ENCODE results near the gene GLO1. TPM values are rescaled to one million over a fixed set of nuclear protein-coding genes. Genes with fewer than 3 reads are reported as not detected.

The GLO1 gene
- total RNA-seq, 1 donor from 2014 or later: 124 TPM

GRCh38 chr6:38673397-38674165 lies 29.4 kb downstream of the GLO1 start:
- intact Hi-C loops (cut with micrococcal nuclease): loop anchor here (2.0 to 5.0 kb wide), 3 partner anchors 36 to 181 kb away; partner anchors contain the start of genes BTBD9 and DNAH8

GRCh38 chr6:38671885-38672467 lies 31.0 kb downstream of the GLO1 start:
- Mint-ChIP-seq H3K36me3 (ENCODE audit: low read depth) (peaks cover 33% of the 10 kb centered on the region), H3K9me3 (no peaks in the 10 kb centered on the region), H3K4me1 (peaks cover 27% of the 10 kb centered on the region), H3K27me3 (no peaks in the 10 kb centered on the region), H3K27ac (no peak overlapping the region), H3K4me3 (no peak overlapping the region)
- intact Hi-C loops (cut with micrococcal nuclease): loop anchor here (2.0 to 5.0 kb wide), 3 partner anchors 35 to 180 kb away; partner anchors contain the start of genes BTBD9 and DNAH8
- peak; percentile 81 for DNase-seq

More at GRCh38 chr6:38673397-38674165, 29.4 kb downstream of the GLO1 start:
- H3K36me3 Mint-ChIP-seq (ENCODE audit: low read depth): peaks cover 43% of the 10 kb centered on the region
- peaks cover 33% of the 10 kb centered on the region for H3K4me1 Mint-ChIP-seq
- peak; percentile 65 for DNase-seq
- no peaks in the 10 kb centered on the region for H3K9me3 Mint-ChIP-seq
- H3K27me3 Mint-ChIP-seq: no peaks in the 10 kb centered on the region
- peak overlapping the region; percentile 29 for H3K4me3 Mint-ChIP-seq
- H3K27ac Mint-ChIP-seq: peak overlapping the region; percentile 29

GRCh38 chr6:38658418-38659167 lies 44.4 kb downstream of the GLO1 start:
- H3K4me1 Mint-ChIP-seq: peaks cover 2% of the 10 kb centered on the region
- no peak overlapping the region for H3K4me3 Mint-ChIP-seq
- H3K27ac Mint-ChIP-seq: no peak overlapping the region
- no peak for DNase-seq
- no peaks in the 10 kb centered on the region for H3K9me3 Mint-ChIP-seq
- no peaks in the 10 kb centered on the region for H3K36me3 Mint-ChIP-seq (ENCODE audit: low read depth)
- intact Hi-C loops (cut with micrococcal nuclease): no loop called here
- no peaks in the 10 kb centered on the region for H3K27me3 Mint-ChIP-seq

GRCh38 chr6:38656896-38657295 lies 46.0 kb downstream of the GLO1 start:
- Mint-ChIP-seq H3K9me3 (no peaks in the 10 kb centered on the region), H3K27ac (no peak overlapping the region), H3K4me1 (peaks cover 2% of the 10 kb centered on the region), H3K27me3 (no peaks in the 10 kb centered on the region), H3K36me3 (ENCODE audit: low read depth) (no peaks in the 10 kb centered on the region), H3K4me3 (no peak overlapping the region)
- intact Hi-C loops (cut with micrococcal nuclease): no loop called here
- no peak for DNase-seq

- no peaks in the 10 kb centered on the region for H3K36me3 Mint-ChIP-seq (ENCODE audit: low read depth)
- intact Hi-C loops (cut with micrococcal nuclease): no loop called here
Measured at GRCh38 chr6:38654263-38654662, 48.7 kb downstream of the GLO1 start.

GRCh38 chr6:38651121-38651784 lies 51.7 kb downstream of the GLO1 start:
- no peak for DNase-seq
- Mint-ChIP-seq H3K27ac (no peak overlapping the region), H3K9me3 (no peaks in the 10 kb centered on the region), H3K27me3 (no peaks in the 10 kb centered on the region), H3K4me1 (no peaks in the 10 kb centered on the region), H3K4me3 (no peak overlapping the region), H3K36me3 (ENCODE audit: low read depth) (no peaks in the 10 kb centered on the region)
- intact Hi-C loops (cut with micrococcal nuclease): no loop called here

More at GRCh38 chr6:38654263-38654662, 48.7 kb downstream of the GLO1 start:
- H3K9me3 Mint-ChIP-seq: no peaks in the 10 kb centered on the region
- H3K4me3 Mint-ChIP-seq: no peak overlapping the region
- H3K27me3 Mint-ChIP-seq: no peaks in the 10 kb centered on the region
- no peak for DNase-seq
- peaks cover 2% of the 10 kb centered on the region for H3K4me1 Mint-ChIP-seq
- H3K27ac Mint-ChIP-seq: no peak overlapping the region

GRCh38 chr6:38650207-38650752 lies 52.7 kb downstream of the GLO1 start:
- no peak overlapping the region for H3K4me3 Mint-ChIP-seq
- H3K27ac Mint-ChIP-seq: no peak overlapping the region
- no peaks in the 10 kb centered on the region for H3K9me3 Mint-ChIP-seq
- H3K4me1 Mint-ChIP-seq: no peaks in the 10 kb centered on the region
- intact Hi-C loops (cut with micrococcal nuclease): no loop called here
- H3K27me3 Mint-ChIP-seq: no peaks in the 10 kb centered on the region
- DNase-seq: no peak
- no peaks in the 10 kb centered on the region for H3K36me3 Mint-ChIP-seq (ENCODE audit: low read depth)

GRCh38 chr6:38649744-38650143 lies 53.2 kb downstream of the GLO1 start:
- no peaks in the 10 kb centered on the region for H3K27me3 Mint-ChIP-seq
- intact Hi-C loops (cut with micrococcal nuclease): no loop called here
- H3K27ac Mint-ChIP-seq: no peak overlapping the region
- H3K36me3 Mint-ChIP-seq (ENCODE audit: low read depth): no peaks in the 10 kb centered on the region
- no peaks in the 10 kb centered on the region for H3K9me3 Mint-ChIP-seq
- H3K4me3 Mint-ChIP-seq: no peak overlapping the region
- no peaks in the 10 kb centered on the region for H3K4me1 Mint-ChIP-seq
- no peak for DNase-seq

- Mint-ChIP-seq H3K27me3 (no peaks in the 10 kb centered on the region), H3K27ac (no peak overlapping the region), H3K9me3 (no peaks in the 10 kb centered on the region), H3K4me3 (no peak overlapping the region), H3K36me3 (ENCODE audit: low read depth) (no peaks in the 10 kb centered on the region), H3K4me1 (no peaks in the 10 kb centered on the region)
- intact Hi-C loops (cut with micrococcal nuclease): no loop called here
- no peak for DNase-seq
Measured at GRCh38 chr6:38648629-38649028, 54.3 kb downstream of the GLO1 start.

GRCh38 chr6:38646166-38646878 lies 56.6 kb downstream of the GLO1 start:
- DNase-seq: no peak
- peaks cover 5% of the 10 kb centered on the region for H3K4me1 Mint-ChIP-seq
- H3K9me3 Mint-ChIP-seq: no peaks in the 10 kb centered on the region
- intact Hi-C loops (cut with micrococcal nuclease): no loop called here
- peaks cover 2% of the 10 kb centered on the region for H3K36me3 Mint-ChIP-seq (ENCODE audit: low read depth)
- no peak overlapping the region for H3K27ac Mint-ChIP-seq
- H3K27me3 Mint-ChIP-seq: no peaks in the 10 kb centered on the region
- H3K4me3 Mint-ChIP-seq: no peak overlapping the region

- intact Hi-C loops (cut with micrococcal nuclease): no loop called here
- no peaks in the 10 kb centered on the region for H3K9me3 Mint-ChIP-seq
- H3K27ac Mint-ChIP-seq: no peak overlapping the region
- H3K4me3 Mint-ChIP-seq: no peak overlapping the region
- no peak for DNase-seq
- H3K4me1 Mint-ChIP-seq: peaks cover 14% of the 10 kb centered on the region
- no peaks in the 10 kb centered on the region for H3K27me3 Mint-ChIP-seq
- H3K36me3 Mint-ChIP-seq (ENCODE audit: low read depth): peaks cover 2% of the 10 kb centered on the region
Measured at GRCh38 chr6:38644951-38645350, 58.0 kb downstream of the GLO1 start.

- intact Hi-C loops (cut with micrococcal nuclease): no loop called here
- Mint-ChIP-seq H3K36me3 (ENCODE audit: low read depth) (peaks cover 2% of the 10 kb centered on the region), H3K4me3 (peak overlapping the region; percentile 90), H3K4me1 (peaks cover 38% of the 10 kb centered on the region), H3K27me3 (no peaks in the 10 kb centered on the region), H3K9me3 (no peaks in the 10 kb centered on the region), H3K27ac (peak overlapping the region; percentile 88)
- no peak for DNase-seq
Measured at GRCh38 chr6:38640216-38640909, 62.6 kb downstream of the GLO1 start.
